ENCODE data around the gene FRMD8. TPM values are rescaled to one million over a fixed set of nuclear protein-coding genes. Genes with fewer than 3 reads are reported as not detected.
A peak's percentile ranks its signal among the peaks of the same experiment; 100 is the strongest.

FRMD8 gene
- total and polyA plus RNA-seq, 9 of the 15 experiments (the other 6 are each of a cell fraction or from before 2014, with no cell fraction given), result 4.5 to 54.5 (median 15.8) TPM

DNA sequence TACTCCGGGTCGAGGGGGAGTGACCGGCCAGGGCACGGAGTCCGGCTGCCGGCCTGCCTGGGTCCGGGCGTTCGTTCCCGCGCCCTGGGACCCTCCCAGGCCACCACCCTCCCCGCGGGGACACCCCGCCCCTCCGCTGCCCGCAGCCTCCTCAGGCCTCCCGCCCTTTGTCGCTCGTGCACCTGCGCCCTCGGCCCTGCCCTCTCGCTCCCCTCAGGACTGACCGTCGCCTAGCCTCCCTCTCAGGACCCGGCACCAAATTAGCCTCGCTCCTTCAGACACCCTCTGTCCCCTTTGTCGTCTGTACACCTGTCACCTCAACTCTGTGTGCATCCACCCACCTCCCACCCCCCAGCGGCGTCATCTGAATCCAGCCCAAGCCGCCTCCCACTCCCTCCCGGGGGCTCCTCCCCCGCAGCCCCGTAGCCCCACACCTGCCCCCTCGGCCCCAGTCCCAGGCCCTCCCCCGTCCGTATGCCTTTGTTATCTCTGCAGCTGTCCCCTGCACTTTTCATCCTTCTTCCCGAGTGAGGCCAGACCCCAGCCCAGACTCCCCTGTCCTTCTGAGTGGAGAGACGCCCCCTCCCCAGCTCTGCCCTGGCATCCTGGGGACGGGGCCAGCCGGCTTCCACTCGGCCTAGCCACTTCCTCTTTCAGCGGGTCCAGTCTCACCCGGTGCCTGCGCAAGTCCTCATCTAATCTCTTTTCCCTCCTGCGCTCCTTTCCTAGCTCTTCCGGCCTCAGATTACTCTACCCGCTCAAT is 31.2 kb upstream of the FRMD8 start:
- peak overlapping the region; percentile 77 for H3K4me2 ChIP-seq (ENCODE audit: insufficient read depth, low read length)
- peak overlapping the region; percentile 81 for H2AFZ ChIP-seq (ENCODE audit: low read depth, low read length)
- in situ Hi-C loops (cut with MboI), result no loop called here
- peaks cover 24% of the 10 kb centered on the region; the same call in 1 of the 3 replicates for H3K36me3 ChIP-seq (ENCODE audit: control insufficient read depth, insufficient read depth, low read length)
- peak; percentile 60 for ATAC-seq
- DNase-seq (ENCODE audit: extremely low read depth in 1 of 4, low spot score in 3 of 4), result peak; percentile 70 to 87 (median 80)
- WGBS (ENCODE audit: insufficient coverage, low coverage, missing lambda C conversion rate), result under 1% methylated on average over 23 of the region's 47 CpGs
- no TSS peak for BruUV-seq (replicated peaks)
- ChIA-PET CTCF (ENCODE audit: low intra/inter-chr PET ratio) (interaction anchor here (0.6 to 0.9 kb wide), 2 partner anchors 36 to 80 kb away, joined by 3 to 5 read pairs; no protein-coding TSS in a partner anchor), POLR2A (interaction anchor here (0.6 to 15.6 kb wide), 11 partner anchors 16 to 1150 kb away, joined by 3 to 253 read pairs (median 4); partner anchors contain the start of genes DPF2, MALAT1 and NEAT1)
- peak overlapping the region; percentile 36 to 90; a peak in 3 of 4 replicates for H3K9ac ChIP-seq (ENCODE audit: insufficient read depth in 1 of 2, low read depth in 2 of 2, low read length in 2 of 2)
- no peaks in the 10 kb centered on the region for H3K79me2 ChIP-seq (ENCODE audit: control insufficient read depth, insufficient read depth, low read length)
- peak overlapping the region; percentile 63 for H3K4me3 ChIP-seq
- H3K9me3 ChIP-seq (replicated peaks; ENCODE audit: control insufficient read depth, insufficient read depth, low read depth, low read length), result no peaks in the 10 kb centered on the region
- intact Hi-C loops (cut with micrococcal nuclease), result no loop called here
- H3K27ac ChIP-seq (ENCODE audit: extremely low read depth, low read depth, low read length), result peak overlapping the region; percentile 47
- no peak for FAIRE-seq
- peaks cover 10% of the 10 kb centered on the region; the same call in 1 of the 2 replicates for H4K20me1 ChIP-seq (replicated peaks; ENCODE audit: control insufficient read depth, insufficient read depth, low read length)
- no peaks in the 10 kb centered on the region for H3K9me1 ChIP-seq (ENCODE audit: control insufficient read depth, insufficient read depth, low read length)
- no peaks in the 10 kb centered on the region for H3K27me3 ChIP-seq (ENCODE audit: control insufficient read depth in 2 of 2, insufficient read depth in 2 of 2, low read length in 2 of 2)
- H3K4me1 ChIP-seq (replicated peaks in 1 of 2; ENCODE audit: control insufficient read depth in 2 of 2, insufficient read depth in 2 of 2, low read length in 2 of 2), result peaks cover 25 to 48% of the 10 kb centered on the region in 2 experiments
- TF ChIP-seq, protein P1, sequence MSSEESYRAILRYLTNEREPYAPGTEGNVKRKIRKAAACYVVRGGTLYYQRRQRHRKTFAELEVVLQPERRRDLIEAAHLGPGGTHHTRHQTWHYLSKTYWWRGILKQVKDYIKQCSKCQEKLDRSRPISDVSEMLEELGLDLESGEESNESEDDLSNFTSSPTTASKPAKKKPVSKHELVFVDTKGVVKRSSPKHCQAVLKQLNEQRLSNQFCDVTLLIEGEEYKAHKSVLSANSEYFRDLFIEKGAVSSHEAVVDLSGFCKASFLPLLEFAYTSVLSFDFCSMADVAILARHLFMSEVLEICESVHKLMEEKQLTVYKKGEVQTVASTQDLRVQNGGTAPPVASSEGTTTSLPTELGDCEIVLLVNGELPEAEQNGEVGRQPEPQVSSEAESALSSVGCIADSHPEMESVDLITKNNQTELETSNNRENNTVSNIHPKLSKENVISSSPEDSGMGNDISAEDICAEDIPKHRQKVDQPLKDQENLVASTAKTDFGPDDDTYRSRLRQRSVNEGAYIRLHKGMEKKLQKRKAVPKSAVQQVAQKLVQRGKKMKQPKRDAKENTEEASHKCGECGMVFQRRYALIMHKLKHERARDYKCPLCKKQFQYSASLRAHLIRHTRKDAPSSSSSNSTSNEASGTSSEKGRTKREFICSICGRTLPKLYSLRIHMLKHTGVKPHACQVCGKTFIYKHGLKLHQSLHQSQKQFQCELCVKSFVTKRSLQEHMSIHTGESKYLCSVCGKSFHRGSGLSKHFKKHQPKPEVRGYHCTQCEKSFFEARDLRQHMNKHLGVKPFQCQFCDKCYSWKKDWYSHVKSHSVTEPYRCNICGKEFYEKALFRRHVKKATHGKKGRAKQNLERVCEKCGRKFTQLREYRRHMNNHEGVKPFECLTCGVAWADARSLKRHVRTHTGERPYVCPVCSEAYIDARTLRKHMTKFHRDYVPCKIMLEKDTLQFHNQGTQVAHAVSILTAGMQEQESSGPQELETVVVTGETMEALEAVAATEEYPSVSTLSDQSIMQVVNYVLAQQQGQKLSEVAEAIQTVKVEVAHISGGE (CRISPR knock-in tag; IDR thresholded peaks at IDR 0.05), result peak in 1 of 3 experiments; percentile 19; a peak in 1 of 6 replicates
- peak; percentile 64; the same call in 1 of the 2 replicates for TF ChIP-seq ZEB2 (IDR thresholded peaks at IDR 0.05)
- peak; percentile 75 for TF ChIP-seq ARID1B (IDR thresholded peaks at IDR 0.05)
- TF ChIP-seq, protein P2, sequence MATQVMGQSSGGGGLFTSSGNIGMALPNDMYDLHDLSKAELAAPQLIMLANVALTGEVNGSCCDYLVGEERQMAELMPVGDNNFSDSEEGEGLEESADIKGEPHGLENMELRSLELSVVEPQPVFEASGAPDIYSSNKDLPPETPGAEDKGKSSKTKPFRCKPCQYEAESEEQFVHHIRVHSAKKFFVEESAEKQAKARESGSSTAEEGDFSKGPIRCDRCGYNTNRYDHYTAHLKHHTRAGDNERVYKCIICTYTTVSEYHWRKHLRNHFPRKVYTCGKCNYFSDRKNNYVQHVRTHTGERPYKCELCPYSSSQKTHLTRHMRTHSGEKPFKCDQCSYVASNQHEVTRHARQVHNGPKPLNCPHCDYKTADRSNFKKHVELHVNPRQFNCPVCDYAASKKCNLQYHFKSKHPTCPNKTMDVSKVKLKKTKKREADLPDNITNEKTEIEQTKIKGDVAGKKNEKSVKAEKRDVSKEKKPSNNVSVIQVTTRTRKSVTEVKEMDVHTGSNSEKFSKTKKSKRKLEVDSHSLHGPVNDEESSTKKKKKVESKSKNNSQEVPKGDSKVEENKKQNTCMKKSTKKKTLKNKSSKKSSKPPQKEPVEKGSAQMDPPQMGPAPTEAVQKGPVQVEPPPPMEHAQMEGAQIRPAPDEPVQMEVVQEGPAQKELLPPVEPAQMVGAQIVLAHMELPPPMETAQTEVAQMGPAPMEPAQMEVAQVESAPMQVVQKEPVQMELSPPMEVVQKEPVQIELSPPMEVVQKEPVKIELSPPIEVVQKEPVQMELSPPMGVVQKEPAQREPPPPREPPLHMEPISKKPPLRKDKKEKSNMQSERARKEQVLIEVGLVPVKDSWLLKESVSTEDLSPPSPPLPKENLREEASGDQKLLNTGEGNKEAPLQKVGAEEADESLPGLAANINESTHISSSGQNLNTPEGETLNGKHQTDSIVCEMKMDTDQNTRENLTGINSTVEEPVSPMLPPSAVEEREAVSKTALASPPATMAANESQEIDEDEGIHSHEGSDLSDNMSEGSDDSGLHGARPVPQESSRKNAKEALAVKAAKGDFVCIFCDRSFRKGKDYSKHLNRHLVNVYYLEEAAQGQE (IDR thresholded peaks at IDR 0.05; ENCODE audit: borderline replicate concordance), result peak; percentile 56; the same call in 1 of the 2 replicates
- TF ChIP-seq, protein P2 (CRISPR knock-in tag; IDR thresholded peaks at IDR 0.05; ENCODE audit: low read depth), result no peak
- no peak for TF ChIP-seq ZNF165 (CRISPR knock-in tag; IDR thresholded peaks at IDR 0.05; ENCODE audit: borderline replicate concordance)

All from K562 (cell line).